ENCODE data around the gene DLX3. TPM values are rescaled to one million over a fixed set of nuclear protein-coding genes. Genes with fewer than 3 reads are reported as not detected.
"Not testable (repeated sequence)": the region's sequence is repeated elsewhere in the genome, so short reads cannot be mapped to it uniquely, and the experiment has no call there.

DLX3 gene
- total RNA-seq, 1 experiment from 2014 or later = 1.2 TPM

- H4K91ac ChIP-seq (ENCODE audit: insufficient read length, low read depth, low read length) = no peak overlapping the region
- no peak overlapping the region for H2BK15ac ChIP-seq (ENCODE audit: low read depth, low read length)
- Mint-ChIP-seq H3K27me3 (ENCODE audit: low read depth) (peaks cover 9% of the 10 kb centered on the region), H3K9me3 (no peaks in the 10 kb centered on the region; a peak in 1 of 5 replicates), H3K4me3 (no peak overlapping the region), H3K36me3 (ENCODE audit: insufficient read depth in 1 of 3, low read depth in 3 of 3) (no peaks in the 10 kb centered on the region), H3K27ac (no peak overlapping the region), H3K4me1 (peaks cover 7 to 9% of the 10 kb centered on the region in 2 experiments)
- no peaks in the 10 kb centered on the region for H4K20me1 ChIP-seq (ENCODE audit: control insufficient read depth, insufficient read depth, insufficient read length)
- no peak overlapping the region for H2BK5ac ChIP-seq (ENCODE audit: insufficient read length, low read length)
- no peak overlapping the region for H4K8ac ChIP-seq (replicated peaks; ENCODE audit: insufficient read length, low read depth, low read length)
- no peak overlapping the region for H4K5ac ChIP-seq (ENCODE audit: insufficient read length, low read depth, low read length)
- H2BK120ac ChIP-seq (ENCODE audit: low read depth, low read length, poor library complexity, severe bottlenecking) = no peak overlapping the region
- H3K79me2 ChIP-seq (ENCODE audit: insufficient read depth, low read length) = no peaks in the 10 kb centered on the region
- H3K9ac ChIP-seq (ENCODE audit: extremely low read depth, insufficient read length, low read length) = no peak overlapping the region
- H3K27ac ChIP-seq (ENCODE audit: insufficient read length, low read depth, low read length) = no peak overlapping the region
- no peak overlapping the region for H3K4ac ChIP-seq (ENCODE audit: low read depth, low read length)
- H3K18ac ChIP-seq (ENCODE audit: insufficient read length, low read depth, low read length) = no peak overlapping the region
- no peaks in the 10 kb centered on the region for H3K79me1 ChIP-seq (ENCODE audit: insufficient read depth, low read depth, low read length, poor library complexity, severe bottlenecking)
- H2BK12ac ChIP-seq (ENCODE audit: insufficient read length, low read depth, low read length) = no peak overlapping the region
- H3K23ac ChIP-seq (ENCODE audit: insufficient read length, low read depth, low read length) = no peak overlapping the region
- H3K23me2 ChIP-seq (ENCODE audit: insufficient read length, low read depth, low read length, poor library complexity, severe bottlenecking) = no peaks in the 10 kb centered on the region
- no CpG with 5 or more reads among the region's 5 CpGs for WGBS (ENCODE audit: extremely low coverage, insufficient read length, low lambda C conversion rate)
- H3K9me3 ChIP-seq (ENCODE audit: control insufficient read depth, low read depth, low read length) = no peaks in the 10 kb centered on the region
- H3K4me2 ChIP-seq (ENCODE audit: insufficient read depth, insufficient read length, low read length) = no peak overlapping the region
- no peak for TF ChIP-seq CTCF (conservative IDR thresholded peaks at IDR 0.05)
- no peak for DNase-seq
- no peaks in the 10 kb centered on the region; the same call in 1 of the 2 replicates for H3K27me3 ChIP-seq (ENCODE audit: insufficient read depth, low read length)
- H3T11ph ChIP-seq (ENCODE audit: low read length) = no peak overlapping the region
- H2AFZ ChIP-seq (ENCODE audit: low read length) = no peak overlapping the region
- H2BK20ac ChIP-seq (ENCODE audit: low read depth, low read length, poor library complexity, severe bottlenecking) = no peak overlapping the region
- no peaks in the 10 kb centered on the region for H3K4me1 ChIP-seq (ENCODE audit: insufficient read depth, low read length)
- no peak overlapping the region for H3K56ac ChIP-seq (ENCODE audit: insufficient read length, low read depth, low read length)
- no peak overlapping the region for H2AK5ac ChIP-seq (ENCODE audit: insufficient read length, low read length)
- no peak overlapping the region for H3K14ac ChIP-seq (ENCODE audit: insufficient read depth, low read length)
Observed at GRCh38 chr17:50042211-50042610, 47.2 kb upstream of the DLX3 start.

GRCh38 chr17:50040496-50040895 is 45.5 kb upstream of the DLX3 start:
- not testable (repeated sequence) for H2BK5ac ChIP-seq (ENCODE audit: insufficient read length, low read length); H4K8ac ChIP-seq (replicated peaks; ENCODE audit: insufficient read length, low read depth, low read length); H3K4me3 Mint-ChIP-seq; H2AFZ ChIP-seq (ENCODE audit: low read length); H2BK120ac ChIP-seq (ENCODE audit: low read depth, low read length, poor library complexity, severe bottlenecking); H4K91ac ChIP-seq (ENCODE audit: insufficient read length, low read depth, low read length); H3K23me2 ChIP-seq (ENCODE audit: insufficient read length, low read depth, low read length, poor library complexity, severe bottlenecking); H3K23ac ChIP-seq (ENCODE audit: insufficient read length, low read depth, low read length); H2BK15ac ChIP-seq (ENCODE audit: low read depth, low read length); H2BK12ac ChIP-seq (ENCODE audit: insufficient read length, low read depth, low read length); DNase-seq; H3K56ac ChIP-seq (ENCODE audit: insufficient read length, low read depth, low read length); H3K14ac ChIP-seq (ENCODE audit: insufficient read depth, low read length); H4K5ac ChIP-seq (ENCODE audit: insufficient read length, low read depth, low read length); H3K27ac Mint-ChIP-seq; H3K9me3 Mint-ChIP-seq; H3K9me3 ChIP-seq (ENCODE audit: control insufficient read depth, low read depth, low read length); H3K4ac ChIP-seq (ENCODE audit: low read depth, low read length); H3K18ac ChIP-seq (ENCODE audit: insufficient read length, low read depth, low read length); H3K27me3 ChIP-seq (ENCODE audit: insufficient read depth, low read length); H3K79me1 ChIP-seq (ENCODE audit: insufficient read depth, low read depth, low read length, poor library complexity, severe bottlenecking); H3K9ac ChIP-seq (ENCODE audit: extremely low read depth, insufficient read length, low read length); H3K36me3 Mint-ChIP-seq (ENCODE audit: insufficient read depth in 1 of 3, low read depth in 3 of 3); H4K20me1 ChIP-seq (ENCODE audit: control insufficient read depth, insufficient read depth, insufficient read length); H3K79me2 ChIP-seq (ENCODE audit: insufficient read depth, low read length); H3K4me2 ChIP-seq (ENCODE audit: insufficient read depth, insufficient read length, low read length); H2BK20ac ChIP-seq (ENCODE audit: low read depth, low read length, poor library complexity, severe bottlenecking); H3T11ph ChIP-seq (ENCODE audit: low read length); H2AK5ac ChIP-seq (ENCODE audit: insufficient read length, low read length); H3K4me1 ChIP-seq (ENCODE audit: insufficient read depth, low read length); H3K27ac ChIP-seq (ENCODE audit: insufficient read length, low read depth, low read length)
- peaks cover 11 to 18% of the 10 kb centered on the region in 2 experiments for H3K4me1 Mint-ChIP-seq
- peaks cover 12% of the 10 kb centered on the region for H3K27me3 Mint-ChIP-seq (ENCODE audit: low read depth)
- no CpG with 5 or more reads among the region's 5 CpGs for WGBS (ENCODE audit: extremely low coverage, insufficient read length, low lambda C conversion rate)
